Measurements from ENCODE around the gene MPO.

MPO gene

GRCh38 chr17:58318065-58318481, 37.3 kb upstream of the MPO start:
- no peak for TF ChIP-seq CTCF (conservative IDR thresholded peaks at IDR 0.05; ENCODE audit: low read depth, low read length)
- DNase-seq (ENCODE audit: low read depth) = no peak
- no peak overlapping the region for H3K4me3 ChIP-seq (ENCODE audit: low read depth, low read length)

GRCh38 chr17:58317421-58318064, 36.8 kb upstream of the MPO start:
- TF ChIP-seq CTCF (conservative IDR thresholded peaks at IDR 0.05; ENCODE audit: low read depth, low read length) = peak; percentile 79
- no peak overlapping the region for H3K4me3 ChIP-seq (ENCODE audit: low read depth, low read length)
- DNase-seq (ENCODE audit: low read depth) = peak; percentile 61

- no peak for DNase-seq (ENCODE audit: low read depth)
These were observed 35.7 kb upstream of the MPO start for GRCh38 chr17:58316260-58316960.

GRCh38 chr17:58315750-58316149, 35.0 kb upstream of the MPO start:
- TF ChIP-seq CTCF (conservative IDR thresholded peaks at IDR 0.05; ENCODE audit: low read depth, low read length) = no peak
- H3K4me3 ChIP-seq (ENCODE audit: low read depth, low read length) = no peak overlapping the region
- DNase-seq (ENCODE audit: low read depth) = no peak

More at GRCh38 chr17:58316260-58316960, 35.7 kb upstream of the MPO start:
- no peak overlapping the region for H3K4me3 ChIP-seq (ENCODE audit: low read depth, low read length)
- TF ChIP-seq CTCF (conservative IDR thresholded peaks at IDR 0.05; ENCODE audit: low read depth, low read length) = no peak

GRCh38 chr17:58315281-58315711, 34.6 kb upstream of the MPO start:
- no peak overlapping the region for H3K4me3 ChIP-seq (ENCODE audit: low read depth, low read length)
- TF ChIP-seq CTCF (conservative IDR thresholded peaks at IDR 0.05; ENCODE audit: low read depth, low read length) = no peak
- DNase-seq (ENCODE audit: low read depth) = no peak

- DNase-seq (ENCODE audit: low read depth) = no peak
- no peak for TF ChIP-seq CTCF (conservative IDR thresholded peaks at IDR 0.05; ENCODE audit: low read depth, low read length)
- no peak overlapping the region for H3K4me3 ChIP-seq (ENCODE audit: low read depth, low read length)
These were observed 33.9 kb upstream of the MPO start for GRCh38 chr17:58314706-58315015.
